Activated CD8-positive, alpha-beta memory T cell treated with anti-CD3 and anti-CD28 coated beads, Interleukin-2, amount 50 U/mL, for 4 hours (primary cell): ENCODE measurements around the gene KLK13.
A peak's percentile ranks its signal among the peaks of the same experiment; 100 is the strongest.

ENCODE experiments used
- DNase-seq: peaks from one replicate; pipeline ENCODE4 v3.0.0-alpha.2; 2020

The KLK13 gene, protein sequence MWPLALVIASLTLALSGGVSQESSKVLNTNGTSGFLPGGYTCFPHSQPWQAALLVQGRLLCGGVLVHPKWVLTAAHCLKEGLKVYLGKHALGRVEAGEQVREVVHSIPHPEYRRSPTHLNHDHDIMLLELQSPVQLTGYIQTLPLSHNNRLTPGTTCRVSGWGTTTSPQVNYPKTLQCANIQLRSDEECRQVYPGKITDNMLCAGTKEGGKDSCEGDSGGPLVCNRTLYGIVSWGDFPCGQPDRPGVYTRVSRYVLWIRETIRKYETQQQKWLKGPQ

DNA sequence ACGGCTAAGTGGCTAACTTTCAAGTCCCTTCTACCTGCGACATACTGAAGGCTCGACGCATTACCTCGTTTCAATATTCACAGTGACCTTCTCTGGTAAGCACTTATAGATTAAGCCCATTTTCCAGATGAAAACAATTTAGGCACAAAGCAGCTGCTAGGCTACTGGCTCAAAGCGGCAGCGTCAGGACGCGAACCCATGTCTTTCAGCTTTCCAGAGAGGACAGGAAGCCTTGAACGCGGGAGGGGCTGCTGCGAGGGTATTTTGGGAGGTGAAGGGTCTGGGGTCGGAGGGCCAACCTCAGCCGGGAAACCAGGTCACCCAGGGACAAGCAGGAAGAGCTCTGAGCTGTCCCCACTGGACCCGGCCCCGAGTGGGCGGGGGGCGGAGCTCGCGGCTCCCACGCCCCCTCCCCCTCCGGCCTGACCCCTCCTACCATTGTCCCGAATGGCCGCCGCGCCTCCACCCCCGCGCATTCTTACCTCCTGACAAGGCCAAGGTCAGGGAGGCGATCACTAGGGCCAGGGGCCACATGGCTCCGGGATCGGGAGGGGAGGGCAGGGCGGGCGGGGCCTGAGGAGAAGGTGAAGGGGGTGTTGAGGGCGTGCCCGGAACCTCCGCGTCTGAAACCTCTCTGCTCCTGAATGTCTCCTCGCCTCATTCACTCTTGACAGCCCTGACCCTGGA, at the start of gene KLK13:
Gene KLK13 (minus strand): TSS at position 559 of the 687 bp plus-strand sequence. CDS start 25 bp downstream, at position 534.
- DNase-seq: no peak

DNA sequence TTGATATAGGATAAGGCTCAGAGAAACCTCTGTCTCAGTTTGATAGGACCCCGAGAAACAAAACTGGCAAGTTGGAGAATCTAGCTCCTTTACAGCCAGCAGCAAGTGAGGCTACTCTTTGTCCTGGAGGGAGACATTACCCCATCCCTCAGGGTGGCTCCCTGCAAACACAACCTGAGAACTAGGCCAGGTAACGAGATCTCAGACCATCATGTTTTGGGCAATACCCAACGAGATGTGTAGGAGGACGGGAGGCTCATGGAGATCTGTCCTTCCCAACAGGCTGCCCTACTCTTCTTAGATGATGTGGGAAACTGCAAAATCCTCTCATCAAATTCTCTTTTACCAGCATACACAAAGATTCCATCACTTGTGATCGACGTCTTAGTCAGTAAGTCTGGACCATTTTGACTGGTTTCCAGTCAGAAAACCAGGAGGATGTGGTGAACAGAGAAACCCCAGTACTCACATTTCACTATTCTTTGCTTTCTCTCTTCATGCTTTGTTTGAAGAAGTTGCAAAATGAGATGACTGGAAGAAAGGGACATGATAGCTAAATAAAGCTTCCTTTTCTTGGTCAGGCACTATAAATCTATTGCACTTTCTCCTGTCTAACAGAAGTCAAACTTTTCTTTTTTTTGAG, 49.3 kb upstream of the KLK13 start:
- DNase-seq: no peak

DNA sequence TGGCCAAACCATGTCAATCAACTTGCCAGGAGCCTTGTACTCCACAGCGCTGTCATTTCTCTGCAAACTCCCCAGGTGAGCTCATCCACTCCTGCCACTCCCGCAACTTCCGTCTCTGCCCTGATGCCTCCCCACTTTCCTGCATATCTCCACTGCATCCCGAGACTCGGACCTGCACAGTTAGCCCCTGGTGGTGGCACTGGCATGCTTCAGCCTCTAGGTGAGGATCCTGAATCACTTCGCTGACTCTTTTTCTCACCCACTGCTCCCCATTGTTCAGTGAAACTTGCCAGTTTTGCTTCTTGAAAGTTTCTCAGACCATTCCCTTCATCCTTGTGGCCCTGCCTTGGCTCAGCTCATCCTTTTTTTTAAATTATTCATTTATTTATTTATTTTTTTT, 46.7 kb upstream of the KLK13 start:
- DNase-seq: no peak

DNA sequence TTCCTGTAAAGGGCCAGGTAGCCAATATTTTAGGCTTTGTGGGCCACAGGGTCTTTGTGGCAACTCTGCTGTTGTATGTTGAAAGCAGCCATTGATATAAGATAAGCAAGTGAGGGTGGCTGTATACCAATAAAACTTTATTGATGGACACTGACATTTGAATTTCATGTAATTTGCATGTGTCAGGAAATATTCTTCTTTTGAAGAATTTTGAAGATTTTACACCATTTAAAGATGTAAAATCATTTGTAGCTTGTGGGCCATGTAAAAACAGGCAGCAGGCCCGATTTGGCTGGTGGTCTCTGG, 45.7 kb upstream of the KLK13 start:
- no peak for DNase-seq

DNA sequence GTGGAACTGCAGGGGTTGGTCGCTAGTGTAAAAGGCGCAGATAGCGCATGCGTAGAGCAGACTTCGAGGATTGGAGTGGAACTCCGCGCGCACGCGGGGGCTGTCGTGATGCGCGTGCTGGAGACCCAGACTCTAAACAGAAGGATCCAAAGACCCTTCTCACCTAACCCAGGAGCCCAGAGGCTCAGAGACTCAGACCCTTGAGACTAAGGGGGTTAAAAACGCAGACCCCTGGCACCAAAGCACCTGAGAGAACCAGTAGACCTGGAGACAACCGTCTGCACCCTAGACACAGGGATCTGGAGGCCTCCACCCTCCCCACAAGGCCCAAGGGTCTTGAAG, 43.9 kb upstream of the KLK13 start:
- no peak for DNase-seq

DNA sequence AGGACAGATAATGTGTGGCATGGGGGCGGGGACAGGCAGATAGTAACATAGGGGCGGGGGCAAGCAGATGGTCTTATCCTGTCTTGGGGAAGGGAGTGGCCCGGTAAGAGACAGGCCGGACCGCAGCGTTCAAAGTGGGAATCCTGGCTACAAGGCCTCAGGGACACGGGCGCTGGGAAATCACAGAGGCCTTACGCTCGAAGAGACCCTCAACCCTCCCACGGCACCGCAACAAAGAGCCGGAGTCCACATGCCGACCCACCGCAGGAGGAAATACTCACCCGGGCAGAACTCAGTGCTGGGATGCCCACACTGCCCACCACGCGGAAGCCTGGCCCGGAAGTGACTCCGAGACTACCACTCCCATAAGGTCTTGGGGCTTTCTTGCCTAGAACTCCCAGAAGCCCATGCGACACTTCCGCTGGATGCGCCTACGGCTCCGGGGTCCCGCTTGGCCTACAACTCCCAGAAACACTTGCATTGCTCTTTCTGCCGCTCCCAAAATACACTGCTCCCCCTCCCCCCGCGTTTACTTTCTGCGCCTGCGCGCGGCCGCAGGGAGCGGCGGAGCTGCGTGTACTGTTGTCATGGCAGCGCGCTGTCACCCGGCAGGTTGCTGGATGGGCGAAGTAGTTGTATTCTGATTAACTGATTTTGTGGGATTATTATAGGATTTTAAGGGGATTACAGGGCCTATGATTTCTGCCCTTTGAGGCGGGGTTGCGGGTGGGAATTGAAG, 43.3 kb upstream of the KLK13 start, which contains the start of gene CTU1:
Gene CTU1 (minus strand): TSS at position 344 of the 739 bp plus-strand sequence. CDS start 3,840 bp downstream, outside the sequence.
- peak; percentile 98 for DNase-seq

DNA sequence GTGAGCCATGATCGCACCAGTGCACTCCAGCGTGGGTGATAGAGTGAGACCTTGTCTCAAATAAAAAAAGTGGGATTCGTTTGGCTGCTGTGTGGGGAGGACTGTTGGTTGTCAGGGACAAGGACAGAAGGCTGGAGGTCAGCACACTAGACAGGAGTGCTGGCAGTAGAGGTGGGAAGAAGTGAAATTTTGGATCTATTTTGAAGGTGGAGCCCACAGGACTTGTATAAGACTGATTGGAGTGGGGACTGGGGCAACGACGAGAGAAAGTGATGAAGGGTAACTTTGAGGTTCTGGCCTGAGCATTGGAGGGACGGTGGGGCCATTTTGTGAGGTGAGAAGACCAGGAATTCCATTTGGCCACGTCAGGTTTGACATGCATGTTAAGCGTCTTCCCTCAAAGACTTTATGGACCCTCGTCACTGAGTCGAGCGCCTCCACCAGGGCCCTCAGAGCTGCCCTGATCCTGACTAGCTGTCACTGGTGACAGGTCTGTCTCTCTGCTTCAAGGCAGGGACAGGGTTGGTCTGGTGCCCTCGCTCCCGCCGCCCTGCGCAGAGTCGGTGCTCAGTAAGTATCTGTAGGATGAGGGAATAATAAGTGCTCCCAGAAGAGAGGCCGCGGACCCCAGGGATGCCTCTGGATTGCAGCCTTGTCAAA, 42.6 kb upstream of the KLK13 start:
- no peak for DNase-seq

DNA sequence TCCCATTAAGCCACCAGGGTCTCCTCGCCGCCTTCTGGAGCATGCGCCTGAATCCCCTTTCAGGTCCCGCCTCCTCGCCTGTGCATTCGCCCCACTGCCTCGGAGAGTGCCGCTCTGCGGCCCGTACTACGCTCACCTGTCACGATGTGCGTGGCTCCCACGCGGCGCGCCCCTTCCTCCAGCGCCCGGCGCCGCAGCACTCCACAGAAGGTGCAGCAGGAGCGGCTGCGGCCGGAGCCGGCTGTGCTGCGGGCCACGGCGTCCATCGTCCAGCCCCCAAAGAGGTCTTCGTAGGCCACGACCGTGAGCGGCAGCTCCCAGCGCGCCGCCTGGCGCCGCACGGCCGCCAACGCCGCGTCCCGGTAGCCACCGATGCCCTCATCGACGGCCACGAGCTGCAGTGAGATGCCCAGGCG, 39.0 kb upstream of the KLK13 start:
- no peak for DNase-seq

DNA sequence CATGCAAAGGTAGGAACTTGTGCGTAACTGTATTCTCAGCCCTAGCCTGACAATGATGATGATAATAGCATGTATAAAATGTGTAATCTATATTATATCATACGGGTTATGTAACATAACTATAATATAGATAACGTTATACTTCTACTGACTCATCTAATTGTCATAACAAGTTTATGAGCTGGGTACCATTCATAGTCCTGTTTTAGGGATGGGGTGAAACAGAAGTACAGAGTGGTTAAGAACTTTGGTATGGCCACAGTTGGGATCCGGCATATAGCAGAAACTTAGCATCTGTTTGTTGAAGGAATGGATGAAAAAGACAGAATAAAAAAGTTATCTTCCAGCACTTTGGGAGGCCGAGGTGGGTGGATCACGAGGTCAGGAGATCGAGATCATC, 38.1 kb upstream of the KLK13 start:
- no peak for DNase-seq

DNA sequence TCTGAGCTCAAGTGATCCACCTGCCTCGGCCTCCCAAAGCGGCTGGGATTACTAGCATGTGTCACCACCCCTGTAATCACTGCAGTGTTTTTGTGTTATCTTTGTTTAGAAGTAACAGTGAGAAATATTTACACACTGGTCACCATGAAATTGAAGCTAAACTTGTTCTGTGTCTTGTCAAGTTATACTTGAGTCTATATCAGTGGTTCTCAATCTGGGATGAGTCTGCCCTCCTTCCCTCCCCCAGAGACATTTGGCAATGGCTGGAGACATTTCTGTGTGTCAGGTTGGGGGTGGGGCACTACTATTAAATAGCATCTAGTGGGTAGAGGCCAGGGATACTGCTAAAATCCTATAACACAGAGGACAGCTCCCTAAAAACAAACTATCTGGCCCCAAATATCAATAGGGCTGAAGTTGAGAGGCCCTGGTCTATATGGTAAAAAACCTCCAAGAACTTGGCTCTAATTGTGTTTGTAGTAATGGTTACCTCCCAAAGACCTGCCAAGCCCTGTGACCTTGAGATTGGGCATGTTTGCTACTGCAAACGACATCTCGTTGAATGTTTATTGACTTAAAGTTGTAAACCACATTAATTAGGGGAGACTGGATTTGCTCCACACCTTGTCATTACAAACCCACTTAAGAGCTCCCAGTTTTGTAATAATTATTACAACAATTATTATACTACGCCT, 36.4 kb upstream of the KLK13 start:
- no peak for DNase-seq

DNA sequence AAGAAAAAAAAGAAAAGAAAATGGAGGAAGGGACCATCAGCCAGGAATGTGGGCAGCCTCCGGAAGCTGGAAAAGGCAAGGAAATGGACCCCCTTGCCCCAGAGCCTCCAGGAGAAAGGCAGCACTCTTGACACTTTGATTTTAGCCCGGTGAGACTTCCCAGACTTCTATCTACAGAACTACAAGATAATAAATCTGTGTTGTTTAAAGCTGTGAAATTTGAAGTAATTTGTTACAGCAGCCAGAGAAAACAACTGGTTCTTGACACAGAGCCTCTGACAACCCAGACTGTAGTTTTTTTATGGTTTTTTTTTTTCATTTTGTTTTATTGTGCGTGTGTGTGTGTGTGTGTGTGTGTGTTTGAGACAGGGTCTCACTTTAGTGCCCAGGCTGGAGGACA, 35.7 kb upstream of the KLK13 start:
- DNase-seq: no peak

DNA sequence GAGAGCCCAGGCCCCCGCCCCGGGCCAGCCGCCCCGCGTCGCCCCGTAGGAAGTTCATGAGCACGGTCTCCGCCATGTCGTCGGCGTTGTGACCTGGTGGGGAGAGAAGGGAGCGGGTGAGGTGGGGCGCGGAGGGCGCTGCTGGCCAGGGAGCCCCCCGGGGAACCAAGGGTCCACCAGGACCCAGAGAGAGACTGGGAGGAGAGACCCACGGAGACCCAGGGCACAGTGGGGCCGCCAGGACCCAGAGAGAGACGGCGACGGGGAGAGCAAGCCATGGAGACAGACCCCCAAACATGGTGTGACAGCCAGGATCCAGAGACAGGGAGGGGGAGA, 34.1 kb upstream of the KLK13 start:
- DNase-seq: no peak

DNA sequence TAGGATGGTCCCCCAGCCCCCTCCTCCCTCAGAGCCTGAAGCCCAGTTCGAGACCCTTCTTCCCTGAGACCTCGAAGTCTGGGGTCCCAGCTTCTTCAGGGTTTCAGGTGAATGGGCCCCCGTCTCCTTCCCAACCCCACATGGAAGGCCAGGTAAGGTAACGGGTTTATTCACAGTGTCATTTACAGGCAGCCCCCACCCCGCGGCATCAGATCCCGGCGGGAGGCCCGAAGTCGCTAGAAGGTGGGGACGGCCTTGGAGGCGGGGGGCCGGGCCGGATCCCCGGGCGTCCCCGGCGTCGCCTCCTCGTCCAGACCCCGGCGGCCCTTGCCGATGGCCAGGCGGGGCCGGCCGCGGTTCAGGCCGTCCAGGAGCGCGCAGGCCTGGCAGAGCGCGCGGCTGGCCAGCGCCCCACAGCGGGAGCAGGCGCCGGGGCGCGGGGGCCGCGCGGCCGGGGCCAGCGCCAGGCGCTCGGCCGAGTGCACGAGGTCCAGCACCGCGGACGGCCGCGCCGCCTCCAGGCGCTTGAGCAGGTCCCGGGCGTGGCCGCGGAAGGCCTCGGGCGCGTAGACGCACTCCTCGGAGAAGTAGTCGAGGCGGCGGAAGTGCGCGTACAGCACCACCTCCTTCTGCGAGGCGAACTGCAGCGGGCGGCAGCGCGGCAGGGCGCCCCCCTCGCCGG, 33.6 kb upstream of the KLK13 start:
- DNase-seq: peak; percentile 52

DNA sequence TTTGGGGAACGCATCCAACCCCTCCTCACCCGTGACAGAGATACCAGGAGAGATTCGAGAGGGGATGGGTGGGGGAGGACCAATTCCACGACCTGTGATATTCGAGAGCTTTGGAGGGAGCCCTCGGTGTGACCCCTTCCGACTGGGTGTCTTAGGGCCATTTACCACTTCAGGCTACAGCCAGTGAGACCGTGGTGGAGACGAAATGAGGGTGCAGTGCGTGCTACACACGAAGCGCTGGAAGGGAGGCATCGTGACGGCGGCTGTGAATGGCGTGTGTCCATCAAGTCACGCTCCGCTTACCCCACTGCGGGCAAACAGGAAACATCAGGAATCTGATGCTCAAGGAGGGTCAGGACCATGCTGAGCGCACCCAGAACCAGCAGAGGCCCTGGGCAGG, 32.9 kb upstream of the KLK13 start:
- no peak for DNase-seq

DNA sequence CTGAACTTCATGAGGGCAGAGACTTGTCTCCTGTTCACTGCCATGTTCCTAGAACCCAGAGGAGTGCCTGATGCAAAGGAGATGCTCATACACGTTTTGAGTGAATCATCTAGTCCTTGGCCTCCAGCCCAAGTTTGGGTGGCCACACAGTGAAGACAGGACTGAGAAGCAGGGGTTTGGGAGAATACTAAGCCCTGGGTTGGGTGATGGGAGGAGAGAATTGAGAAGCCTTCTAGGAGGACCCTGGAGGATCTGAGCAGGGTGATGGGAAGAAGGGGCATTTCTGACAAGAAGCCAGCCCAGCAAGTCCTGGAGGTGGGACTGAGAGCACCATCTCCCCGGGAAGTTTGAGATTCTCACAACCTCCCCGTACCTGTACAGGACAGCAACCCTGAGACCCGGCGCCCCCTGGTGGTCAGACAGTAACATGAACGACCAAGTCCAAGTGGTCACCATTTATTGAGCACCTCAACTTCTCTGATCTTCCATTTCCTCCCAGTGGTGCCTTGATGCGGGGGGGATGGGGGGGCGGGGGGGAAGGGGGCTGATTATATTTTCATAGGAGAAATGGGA, 32.4 kb upstream of the KLK13 start:
- peak; percentile 76 for DNase-seq

DNA sequence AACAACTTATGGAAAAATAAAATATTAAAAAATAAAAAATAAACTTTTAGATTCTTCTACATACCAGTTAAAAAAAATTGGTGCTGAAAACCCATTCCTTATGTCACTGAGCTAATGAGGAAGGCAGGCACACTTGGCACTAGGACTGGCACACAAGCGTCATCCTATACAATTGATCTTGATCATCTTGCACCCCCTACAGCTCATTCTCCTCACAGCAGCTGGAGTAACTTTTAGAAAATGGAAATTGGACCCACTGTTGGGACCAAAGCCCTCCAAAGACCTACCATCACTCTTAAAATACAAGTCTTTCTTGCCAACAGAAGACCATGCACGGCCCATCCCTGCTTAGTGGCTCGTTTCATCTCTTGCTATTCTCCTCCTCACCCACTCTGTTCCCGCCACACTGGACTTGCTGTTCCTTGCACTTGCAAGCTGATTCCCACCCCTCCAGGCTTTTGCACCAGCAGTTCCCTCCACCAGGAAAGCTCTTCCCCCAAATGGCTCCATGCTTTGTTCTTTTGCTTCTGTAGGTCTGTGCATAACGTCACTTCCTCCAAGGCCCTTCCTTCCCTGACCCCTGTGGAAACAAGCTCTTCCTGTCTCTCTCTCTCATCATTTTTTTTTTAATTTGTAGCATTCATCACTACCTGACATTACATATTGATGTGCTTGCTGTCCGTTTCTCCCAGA, 31.7 kb upstream of the KLK13 start:
- DNase-seq: no peak

DNA sequence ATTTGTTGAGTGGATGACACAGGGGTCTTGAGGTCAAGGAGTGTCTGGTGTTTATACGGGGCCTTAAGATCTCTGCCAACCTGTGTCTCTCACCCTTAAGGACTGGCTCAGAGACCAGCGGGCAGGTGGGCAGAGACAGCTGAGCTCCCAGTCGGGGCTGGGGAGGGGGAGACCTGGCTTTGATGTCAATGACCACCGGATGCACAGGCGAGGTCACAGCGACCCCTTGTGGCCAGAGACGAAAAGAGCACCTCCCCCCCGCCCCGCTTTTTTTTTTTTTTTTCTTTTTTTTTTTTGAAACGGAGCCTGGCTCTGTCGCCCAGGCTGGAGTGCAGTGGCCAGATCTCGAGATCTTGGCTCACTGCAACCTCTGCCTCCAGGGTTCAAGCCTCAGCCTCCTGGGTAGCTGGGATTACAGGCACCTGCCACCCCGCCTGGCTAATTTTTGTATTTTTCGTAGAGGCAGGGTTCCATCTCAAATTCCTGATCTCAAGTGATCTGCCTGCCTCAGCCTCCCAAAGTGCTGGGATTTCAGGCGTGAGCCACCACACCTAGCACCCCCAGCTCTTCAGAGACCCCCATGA, 29.9 kb upstream of the KLK13 start:
- DNase-seq: no peak

DNA sequence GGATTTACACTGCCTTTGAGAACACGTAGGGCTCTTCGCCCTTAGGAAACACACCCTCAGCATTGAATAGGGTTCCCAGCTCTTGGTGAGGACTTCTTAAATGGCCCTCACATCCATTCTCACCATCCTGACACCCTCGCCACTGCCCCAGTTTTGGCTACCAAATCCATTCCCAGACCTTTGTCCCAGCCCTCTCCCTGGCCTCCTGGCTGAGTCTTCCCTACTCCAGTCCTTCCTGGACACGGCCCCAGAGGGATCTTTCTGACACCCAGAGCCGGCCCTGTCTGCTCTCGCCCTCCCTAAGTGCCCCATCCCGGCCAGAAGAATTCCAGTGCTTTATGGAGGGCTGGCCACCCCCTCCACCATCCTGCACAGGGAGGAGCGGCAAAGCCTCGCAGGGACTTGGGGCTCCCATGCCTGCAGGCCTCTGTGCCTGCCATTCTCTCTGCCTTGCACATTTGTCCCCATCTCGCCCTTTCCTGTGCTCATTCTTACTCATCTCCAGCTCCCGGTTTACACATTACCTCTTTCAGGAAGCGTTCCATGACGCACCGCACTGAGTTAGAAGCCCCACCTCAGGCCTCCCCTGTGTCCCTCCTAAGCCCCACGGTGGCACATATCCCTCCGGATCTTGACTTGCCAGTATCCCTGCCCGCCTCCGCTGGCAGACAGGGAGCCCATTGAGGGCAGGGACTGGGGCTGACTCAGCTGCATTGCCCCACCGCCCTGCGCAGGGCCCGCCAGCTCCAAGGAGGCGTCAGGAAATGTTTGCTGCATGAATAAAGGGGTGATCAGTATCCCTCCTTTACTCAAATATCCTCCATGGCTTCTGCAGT, 28.8 kb upstream of the KLK13 start:
- no peak for DNase-seq

DNA sequence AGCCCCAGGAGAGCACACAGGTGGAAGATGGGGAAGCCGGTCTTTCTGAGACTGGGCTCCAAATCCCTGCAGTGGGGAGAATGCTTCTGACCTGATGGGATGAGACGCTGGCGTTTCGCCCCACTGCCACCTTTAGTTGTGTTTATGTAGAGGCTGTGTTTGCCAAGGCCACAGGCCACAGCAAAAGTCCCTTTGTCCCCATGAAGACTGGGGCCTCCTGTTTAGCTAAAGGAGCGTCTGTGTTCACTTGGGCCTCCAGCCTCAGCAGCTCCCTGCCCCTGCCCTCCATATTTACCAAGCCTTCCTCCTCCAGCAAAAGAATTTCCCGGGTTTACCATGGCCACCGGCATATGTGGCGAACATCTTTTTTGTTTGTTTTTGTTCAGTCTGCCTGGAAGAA, 28.2 kb upstream of the KLK13 start:
- DNase-seq: no peak
